CD14-positive monocyte (primary cell): ENCODE results near the gene ENKUR. TPM values are rescaled to one million over a fixed set of nuclear protein-coding genes. Genes with fewer than 3 reads are reported as not detected.

Experiments used
- DNase-seq, 3 donors: peaks; one replicate each; pipeline ENCODE4 v3.0.0-alpha.2; 2011 to 2022
- H2AFZ ChIP-seq: 2 replicates; pipeline ENCODE4 v1.6.0; 2012; ENCODE audit warnings: mild to moderate bottlenecking, low read depth, low read length, inconsistent platforms; ENCODE audit not compliant: insufficient read depth, poor library complexity, severe bottlenecking
- H3K27ac ChIP-seq, 2 donors: 1 replicate in 1 of 2; 2 replicates in 1 of 2; pipeline ENCODE4 v1.5.1; 2012 to 2013; ENCODE audit warnings: low read length in 2 of 2, control low read depth in 1 of 2, inconsistent platforms in 1 of 2, low read depth in 1 of 2, mild to moderate bottlenecking in 1 of 2
- H3K27me3 ChIP-seq, 2 donors: one replicate each; pipeline versions ENCODE4 v1.6.0 to v1.6.1; 2011 to 2013; ENCODE audit warnings: low read length in 2 of 2; ENCODE audit not compliant: control insufficient read depth in 2 of 2, insufficient read depth in 2 of 2
- H3K36me3 ChIP-seq, 2 donors: replicated peaks in 1 of 2; 1 replicate in 1 of 2; 2 replicates in 1 of 2; pipeline versions ENCODE4 v1.5.1 to v1.6.1; 2012 to 2013; ENCODE audit warnings: low read length in 2 of 2, control low read depth in 1 of 2, inconsistent platforms in 1 of 2, mild to moderate bottlenecking in 1 of 2; ENCODE audit not compliant: insufficient read depth in 2 of 2, control insufficient read depth in 1 of 2
- H3K4me1 ChIP-seq, 2 donors: 1 replicate in 1 of 2; 2 replicates in 1 of 2; pipeline versions ENCODE4 v1.5.1 to v1.6.1; 2012 to 2013; ENCODE audit warnings: low read length in 2 of 2, control low read depth in 1 of 2, inconsistent platforms in 1 of 2, mild to moderate bottlenecking in 1 of 2, moderate library complexity in 1 of 2; ENCODE audit not compliant: insufficient read depth in 2 of 2, control insufficient read depth in 1 of 2
- H3K4me2 ChIP-seq: replicated peaks from 2 replicates; pipeline ENCODE3; 2012; ENCODE audit warnings: low read length, moderate library complexity, mild to moderate bottlenecking; ENCODE audit not compliant: poor library complexity, severe bottlenecking; ENCODE audit errors: extremely low read depth
- H3K4me3 ChIP-seq, 3 experiments: fragments of 200-600 bp in 1 of 3; sonication (generic) in 1 of 3; replicated peaks in 1 of 3; 1 replicate in 2 of 3; 2 replicates in 1 of 3; pipeline ENCODE4 v1.5.1; 2011 to 2013; ENCODE audit warnings: low read length in 3 of 3, mild to moderate bottlenecking in 3 of 3, control low read depth in 2 of 3, low read depth in 2 of 3, inconsistent platforms in 1 of 3, moderate library complexity in 1 of 3
- H3K79me2 ChIP-seq: 2 replicates; pipeline ENCODE4 v1.6.0; 2012; ENCODE audit warnings: mild to moderate bottlenecking, control low read depth, inconsistent platforms, low read length, moderate library complexity; ENCODE audit not compliant: insufficient read depth
- H3K9ac ChIP-seq: 2 replicates; pipeline ENCODE4 v1.6.0; 2017; ENCODE audit warnings: low read length, mild to moderate bottlenecking; ENCODE audit not compliant: insufficient read depth, poor library complexity, severe bottlenecking
- H3K9me3 ChIP-seq, 2 donors: replicated peaks in 1 of 2; 1 replicate in 1 of 2; 2 replicates in 1 of 2; pipeline versions ENCODE4 v1.5.1 to v1.6.1; 2012 to 2013; ENCODE audit warnings: low read length in 2 of 2, control low read depth in 1 of 2; ENCODE audit not compliant: control insufficient read depth in 1 of 2, insufficient read depth in 1 of 2
- H4K20me1 ChIP-seq: 2 replicates; pipeline ENCODE4 v1.6.0; 2012; ENCODE audit warnings: mild to moderate bottlenecking, low read length, control low read depth, moderate library complexity; ENCODE audit not compliant: insufficient read depth
- H3K27ac Mint-ChIP-seq, 7 donors: one replicate each; pipeline ENCODE4 v1.8.0; 2020; ENCODE audit warnings: mild to moderate bottlenecking in 7 of 7, mixed read lengths in 7 of 7, moderate library complexity in 6 of 7, inconsistent platforms in 2 of 7
- H3K27me3 Mint-ChIP-seq, 3 donors: one replicate each; pipeline ENCODE4 v1.8.0; 2021 to 2022; ENCODE audit warnings: low read depth in 3 of 3, mild to moderate bottlenecking in 3 of 3, mixed read lengths in 3 of 3, moderate library complexity in 3 of 3, inconsistent platforms in 1 of 3
- H3K36me3 Mint-ChIP-seq, 2 donors: one replicate each; pipeline ENCODE4 v1.8.0; 2020; ENCODE audit warnings: mixed read lengths in 2 of 2, inconsistent platforms in 1 of 2, mild to moderate bottlenecking in 1 of 2
- H3K4me1 Mint-ChIP-seq: one replicate; pipeline ENCODE4 v1.8.0; 2020; ENCODE audit warnings: mild to moderate bottlenecking, mixed read lengths
- H3K4me3 Mint-ChIP-seq, 2 donors: one replicate each; pipeline ENCODE4 v1.8.0; 2020; ENCODE audit warnings: mild to moderate bottlenecking in 2 of 2, mixed read lengths in 2 of 2, moderate library complexity in 1 of 2
- H3K9me3 Mint-ChIP-seq, 7 donors: one replicate each; pipeline ENCODE4 v1.8.0; 2020 to 2022; ENCODE audit warnings: mixed read lengths in 7 of 7, mild to moderate bottlenecking in 6 of 7, moderate library complexity in 6 of 7, inconsistent platforms in 2 of 7
- WGBS: methylation state at CpG from one replicate; pipeline ENCODE4 v1.1.5; 2013; ENCODE audit warnings: missing lambda C conversion rate; ENCODE audit not compliant: insufficient coverage; 5-methylcytosine and 5-hydroxymethylcytosine counted together
- intact Hi-C, 2 donors: fragments of 100-400 bp; cut with micrococcal nuclease; formaldehyde crosslinking; loops; one replicate each; pipeline versions ENCODE4 v1.15.0 to v1.15.1; 2023
- polyA plus RNA-seq, 3 donors: library from polyadenylated mRNA; depleted of rRNA in 1 of 3; unstranded in 2 of 3; stranded (reverse) in 1 of 3; fragments of 300-500 nt in 2 of 3; fragments of >200 nt in 1 of 3; fragmentation: Illumina TruSeq in 2 of 3; gene quantifications; 1 replicate in 2 of 3; 2 replicates in 1 of 3; pipeline ENCODE4 v1.2.3, GENCODE V29; 2012 to 2021
- TF ChIP-seq, protein P1 (sequence below): fragments of 200-600 bp; IDR thresholded peaks from one replicate; pipeline ENCODE4 v1.8.0; 2022; ENCODE audit warnings: antibody characterized with exemption, mild to moderate bottlenecking

ENKUR gene
- polyA plus RNA-seq, 3 donors = 0.16 TPM; not detected in 2

DNA sequence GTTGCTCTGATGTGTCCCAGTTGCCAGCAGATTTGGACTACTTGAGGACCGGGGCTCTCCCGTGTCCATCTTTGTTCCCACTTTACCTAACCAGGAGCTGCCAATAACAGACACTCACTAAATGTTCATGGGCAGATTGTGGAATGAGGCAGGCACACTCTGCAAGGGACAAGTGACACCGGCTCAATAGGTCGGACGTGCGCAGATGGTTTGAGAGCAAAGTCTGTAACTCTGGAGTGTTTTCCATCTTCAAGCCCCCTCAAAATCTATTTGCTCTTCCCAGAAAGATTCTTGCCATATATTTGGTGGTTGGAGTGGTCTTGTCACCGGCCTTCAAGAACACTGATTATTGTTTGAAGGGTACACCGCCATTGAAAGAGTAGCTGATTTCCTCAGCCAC, 47.7 kb upstream of the ENKUR start:
- Histone ChIP-seq H3K36me3 (no peaks in the 10 kb centered on the region), H3K27ac (no peak overlapping the region), H3K4me1 (no peaks in the 10 kb centered on the region), H3K4me2 (no peak overlapping the region), H3K9ac (no peak overlapping the region), H2AFZ (no peak overlapping the region), H3K27me3 (no peaks in the 10 kb centered on the region), H3K4me3 (no peak overlapping the region), H4K20me1 (no peaks in the 10 kb centered on the region), H3K9me3 (no peaks in the 10 kb centered on the region), H3K79me2 (no peaks in the 10 kb centered on the region)
- H3K4me1 Mint-ChIP-seq = peaks cover 4% of the 10 kb centered on the region
- intact Hi-C loops = no loop called here
- TF ChIP-seq, protein P1, sequence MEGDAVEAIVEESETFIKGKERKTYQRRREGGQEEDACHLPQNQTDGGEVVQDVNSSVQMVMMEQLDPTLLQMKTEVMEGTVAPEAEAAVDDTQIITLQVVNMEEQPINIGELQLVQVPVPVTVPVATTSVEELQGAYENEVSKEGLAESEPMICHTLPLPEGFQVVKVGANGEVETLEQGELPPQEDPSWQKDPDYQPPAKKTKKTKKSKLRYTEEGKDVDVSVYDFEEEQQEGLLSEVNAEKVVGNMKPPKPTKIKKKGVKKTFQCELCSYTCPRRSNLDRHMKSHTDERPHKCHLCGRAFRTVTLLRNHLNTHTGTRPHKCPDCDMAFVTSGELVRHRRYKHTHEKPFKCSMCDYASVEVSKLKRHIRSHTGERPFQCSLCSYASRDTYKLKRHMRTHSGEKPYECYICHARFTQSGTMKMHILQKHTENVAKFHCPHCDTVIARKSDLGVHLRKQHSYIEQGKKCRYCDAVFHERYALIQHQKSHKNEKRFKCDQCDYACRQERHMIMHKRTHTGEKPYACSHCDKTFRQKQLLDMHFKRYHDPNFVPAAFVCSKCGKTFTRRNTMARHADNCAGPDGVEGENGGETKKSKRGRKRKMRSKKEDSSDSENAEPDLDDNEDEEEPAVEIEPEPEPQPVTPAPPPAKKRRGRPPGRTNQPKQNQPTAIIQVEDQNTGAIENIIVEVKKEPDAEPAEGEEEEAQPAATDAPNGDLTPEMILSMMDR = no peak
- no peak overlapping the region for H3K4me3 Mint-ChIP-seq
- peaks cover 5 to 10% (median 7%) of the 10 kb centered on the region in 3 donors for H3K27me3 Mint-ChIP-seq
- 100% methylated on average over 1 of the region's 8 CpGs for WGBS
- no peak overlapping the region for H3K27ac Mint-ChIP-seq
- peaks cover 0 to 7% (median 4%) of the 10 kb centered on the region in 7 donors for H3K9me3 Mint-ChIP-seq
- DNase-seq = no peak
- H3K36me3 Mint-ChIP-seq = no peaks in the 10 kb centered on the region

DNA sequence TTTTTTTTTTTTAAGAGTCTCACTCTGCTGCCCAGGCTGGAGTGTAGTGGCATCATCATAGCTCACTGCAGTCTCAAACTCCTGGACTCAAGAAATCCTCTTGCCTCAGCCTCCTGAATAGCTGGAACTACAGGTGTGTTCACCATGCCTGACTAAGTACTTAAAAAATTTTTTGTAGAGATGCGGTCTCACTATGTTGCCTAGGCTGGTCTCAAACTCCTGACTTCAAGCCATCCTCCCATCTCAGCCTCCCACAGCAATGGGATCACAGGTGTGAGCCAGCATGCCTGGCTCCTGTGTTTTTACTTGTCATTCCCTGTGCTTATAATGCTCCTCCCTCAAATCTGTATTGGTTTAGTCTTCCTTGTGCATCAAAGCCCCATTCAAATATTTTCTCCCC, 47.2 kb upstream of the ENKUR start:
- H3K27me3 ChIP-seq = no peaks in the 10 kb centered on the region
- TF ChIP-seq, protein P1 = no peak
- no peak overlapping the region for H3K4me2 ChIP-seq
- H4K20me1 ChIP-seq = no peaks in the 10 kb centered on the region
- no peaks in the 10 kb centered on the region for H3K4me1 ChIP-seq
- H3K36me3 Mint-ChIP-seq = no peaks in the 10 kb centered on the region
- intact Hi-C loops = no loop called here
- no peaks in the 10 kb centered on the region for H3K9me3 ChIP-seq
- H3K9ac ChIP-seq = no peak overlapping the region
- no peak for DNase-seq
- H3K4me1 Mint-ChIP-seq = peaks cover 4% of the 10 kb centered on the region
- WGBS = no CpG with 5 or more reads among the region's 1 CpG
- H3K4me3 Mint-ChIP-seq = no peak overlapping the region
- no peak overlapping the region for H3K4me3 ChIP-seq
- no peak overlapping the region for H2AFZ ChIP-seq
- H3K79me2 ChIP-seq = no peaks in the 10 kb centered on the region
- H3K27me3 Mint-ChIP-seq = peaks cover 5 to 10% (median 7%) of the 10 kb centered on the region in 3 donors
- H3K36me3 ChIP-seq = no peaks in the 10 kb centered on the region
- H3K9me3 Mint-ChIP-seq = peaks cover 0 to 7% (median 4%) of the 10 kb centered on the region in 7 donors
- H3K27ac Mint-ChIP-seq = no peak overlapping the region
- no peak overlapping the region for H3K27ac ChIP-seq
